NCI-H1694 treated with DMSO at 0.1 percent for 48 hours (cell line): ENCODE results near the gene PHYH.
"Not testable (repeated sequence)": the region's sequence is repeated elsewhere in the genome, so short reads cannot be mapped to it uniquely, and the experiment has no call there.

ENCODE experiments used
- DNase-seq: peaks from one replicate; lab custom pipeline; 2025; lab: John Stamatoyannopoulos, UW

Gene PHYH

GRCh38 chr10:13270877-13271551, 28.9 kb downstream of the PHYH start:
- no peak for DNase-seq

- no peak for DNase-seq
Measured at GRCh38 chr10:13268841-13269240, 31.0 kb downstream of the PHYH start.

GRCh38 chr10:13268310-13268709, 31.6 kb downstream of the PHYH start:
- DNase-seq = no peak

GRCh38 chr10:13263591-13263990, 36.3 kb downstream of the PHYH start:
- no peak for DNase-seq

GRCh38 chr10:13262433-13262832, 37.4 kb downstream of the PHYH start:
- DNase-seq = no peak

GRCh38 chr10:13257621-13258140, 42.2 kb downstream of the PHYH start:
- DNase-seq = no peak

- no peak for DNase-seq
Measured at GRCh38 chr10:13256627-13257026, 43.2 kb downstream of the PHYH start.

GRCh38 chr10:13253726-13254125, 46.1 kb downstream of the PHYH start:
- DNase-seq = no peak

GRCh38 chr10:13247784-13248183, 52.1 kb downstream of the PHYH start:
- DNase-seq = no peak

GRCh38 chr10:13247246-13247645, 52.6 kb downstream of the PHYH start:
- no peak for DNase-seq

- DNase-seq = not testable (repeated sequence)
Measured at GRCh38 chr10:13242260-13242659, 57.6 kb downstream of the PHYH start.

GRCh38 chr10:13241613-13242012, 58.3 kb downstream of the PHYH start:
- DNase-seq = no peak

- no peak for DNase-seq
Measured at GRCh38 chr10:13239923-13240322, 59.9 kb downstream of the PHYH start.

GRCh38 chr10:13238271-13239077, 61.4 kb downstream of the PHYH start:
- DNase-seq = no peak

GRCh38 chr10:13236638-13237037, 63.2 kb downstream of the PHYH start:
- no peak for DNase-seq

GRCh38 chr10:13234736-13235135, 65.1 kb downstream of the PHYH start:
- DNase-seq = not testable (repeated sequence)

GRCh38 chr10:13234172-13234571, 65.7 kb downstream of the PHYH start, which contains the start of gene UCMA:
Gene UCMA, minus strand, starts transcription at chr10:13234374. Its CDS starts 116 bp downstream, at chr10:13234258.
- no peak for DNase-seq

GRCh38 chr10:13233358-13233757, 66.5 kb downstream of the PHYH start:
- DNase-seq = no peak

- no peak for DNase-seq
Measured at GRCh38 chr10:13231808-13232207, 68.1 kb downstream of the PHYH start.

- DNase-seq = no peak
Measured at GRCh38 chr10:13231190-13231589, 68.7 kb downstream of the PHYH start.
